Activated B cell treated with CpG ODN at 0.5 μM for 24 hours (primary cell): Measurements from ENCODE around the gene LPCAT4. TPM values are rescaled to one million over a fixed set of nuclear protein-coding genes. Genes with fewer than 3 reads are reported as not detected.

Experiments
- ATAC-seq: fragments of 200-7000 bp; cut with Tn5 transposase; one replicate; pipeline ENCODE4 v1.10.0; 2021; ENCODE audit warnings: low read depth, mild to moderate bottlenecking, moderate library complexity
- CTCF ChIA-PET: fragments of 350-600 bp; sonication (Branson Sonifier 250); formaldehyde crosslinking; loops from one replicate; lab custom pipeline; 2021; ENCODE audit warnings: antibody characterized with exemption; lab: Charles Lee
- POLR2A ChIA-PET: fragments of 350-600 bp; sonication (Branson Sonifier 250); formaldehyde crosslinking; loops from one replicate; lab custom pipeline; 2021; ENCODE audit warnings: antibody characterized with exemption; lab: Charles Lee
- DNase-seq: peaks from one replicate; pipeline ENCODE4 v3.0.0; 2022
- H3K27ac Mint-ChIP-seq: one replicate; pipeline ENCODE4 v1.8.0; 2020; ENCODE audit warnings: mixed read lengths
- H3K27me3 Mint-ChIP-seq: one replicate; pipeline ENCODE4 v1.8.0; 2021; ENCODE audit warnings: mixed read lengths
- H3K36me3 Mint-ChIP-seq: one replicate; pipeline ENCODE4 v1.8.0; 2021; ENCODE audit warnings: low read depth, mixed read lengths
- H3K4me1 Mint-ChIP-seq: one replicate; pipeline ENCODE4 v1.8.0; 2021; ENCODE audit warnings: mixed read lengths
- H3K4me3 Mint-ChIP-seq: one replicate; pipeline ENCODE4 v1.8.0; 2020; ENCODE audit warnings: mild to moderate bottlenecking, mixed read lengths
- H3K9me3 Mint-ChIP-seq: one replicate; pipeline ENCODE4 v1.8.0; 2020; ENCODE audit warnings: mixed read lengths
- intact Hi-C: fragments of 100-400 bp; cut with micrococcal nuclease; formaldehyde crosslinking; loops from one replicate; pipeline ENCODE4 v1.15.1; 2024
- total RNA-seq: library from RNA; stranded (reverse); gene quantifications from 2 replicates; pipeline ENCODE4 v1.2.3, GENCODE V29; 2022
- TF ChIP-seq, protein P1 (sequence below): fragments of 200-600 bp; IDR thresholded peaks from one replicate; pipeline ENCODE4 v1.8.0; 2022; ENCODE audit warnings: antibody characterized with exemption, mild to moderate bottlenecking

The LPCAT4 gene
- total RNA-seq, 1 donor from 2014 or later: 28.8 TPM

DNA sequence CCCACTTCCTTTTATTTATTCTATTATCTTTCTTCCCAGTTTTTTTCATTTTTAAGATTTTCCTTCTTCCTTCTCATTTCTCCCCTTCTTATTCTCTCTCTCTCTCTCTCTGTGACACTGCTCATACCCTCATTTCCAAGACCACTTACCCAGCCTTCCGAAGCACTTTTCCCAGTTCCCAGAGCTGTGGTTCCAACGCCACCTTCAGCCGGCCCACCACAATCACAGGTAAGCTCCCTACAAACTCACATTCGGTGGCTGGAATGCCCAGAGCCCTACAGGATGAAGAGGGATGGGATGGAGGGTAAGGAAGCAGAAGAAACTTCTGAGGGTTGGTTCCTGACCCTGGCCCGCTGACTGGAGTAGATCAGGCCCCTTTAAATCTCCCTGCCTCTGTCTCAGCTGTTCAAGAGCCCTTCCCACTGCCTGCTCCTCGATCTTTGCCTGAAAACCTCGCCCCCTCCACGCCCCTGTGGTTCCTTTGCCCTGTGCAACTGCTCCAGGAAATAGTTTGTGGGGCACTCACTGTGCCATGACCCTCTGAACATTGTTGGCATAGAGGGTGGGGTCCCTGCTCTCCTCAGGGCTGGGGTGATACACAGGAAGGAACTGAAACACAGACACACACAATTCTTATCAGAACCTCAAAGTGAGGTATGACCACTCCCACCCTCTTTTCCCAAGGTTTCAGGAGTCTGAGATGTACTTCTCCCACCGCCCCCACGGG lies 4.8 kb downstream of the LPCAT4 start:
- H3K4me3 Mint-ChIP-seq: no peak overlapping the region
- no peaks in the 10 kb centered on the region for H3K9me3 Mint-ChIP-seq
- H3K27ac Mint-ChIP-seq: no peak overlapping the region
- no peak for ATAC-seq
- POLR2A ChIA-PET: no interaction called here
- peaks cover 47% of the 10 kb centered on the region for H3K36me3 Mint-ChIP-seq
- DNase-seq: no peak
- H3K27me3 Mint-ChIP-seq: no peaks in the 10 kb centered on the region
- TF ChIP-seq, protein P1, sequence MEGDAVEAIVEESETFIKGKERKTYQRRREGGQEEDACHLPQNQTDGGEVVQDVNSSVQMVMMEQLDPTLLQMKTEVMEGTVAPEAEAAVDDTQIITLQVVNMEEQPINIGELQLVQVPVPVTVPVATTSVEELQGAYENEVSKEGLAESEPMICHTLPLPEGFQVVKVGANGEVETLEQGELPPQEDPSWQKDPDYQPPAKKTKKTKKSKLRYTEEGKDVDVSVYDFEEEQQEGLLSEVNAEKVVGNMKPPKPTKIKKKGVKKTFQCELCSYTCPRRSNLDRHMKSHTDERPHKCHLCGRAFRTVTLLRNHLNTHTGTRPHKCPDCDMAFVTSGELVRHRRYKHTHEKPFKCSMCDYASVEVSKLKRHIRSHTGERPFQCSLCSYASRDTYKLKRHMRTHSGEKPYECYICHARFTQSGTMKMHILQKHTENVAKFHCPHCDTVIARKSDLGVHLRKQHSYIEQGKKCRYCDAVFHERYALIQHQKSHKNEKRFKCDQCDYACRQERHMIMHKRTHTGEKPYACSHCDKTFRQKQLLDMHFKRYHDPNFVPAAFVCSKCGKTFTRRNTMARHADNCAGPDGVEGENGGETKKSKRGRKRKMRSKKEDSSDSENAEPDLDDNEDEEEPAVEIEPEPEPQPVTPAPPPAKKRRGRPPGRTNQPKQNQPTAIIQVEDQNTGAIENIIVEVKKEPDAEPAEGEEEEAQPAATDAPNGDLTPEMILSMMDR: no peak
- peaks cover 20% of the 10 kb centered on the region for H3K4me1 Mint-ChIP-seq
- intact Hi-C loops: loop anchor here (10.0 kb wide), 1 partner anchor 623 kb away; the partner anchor contains the start of gene ZNF770
- CTCF ChIA-PET: no interaction called here

DNA sequence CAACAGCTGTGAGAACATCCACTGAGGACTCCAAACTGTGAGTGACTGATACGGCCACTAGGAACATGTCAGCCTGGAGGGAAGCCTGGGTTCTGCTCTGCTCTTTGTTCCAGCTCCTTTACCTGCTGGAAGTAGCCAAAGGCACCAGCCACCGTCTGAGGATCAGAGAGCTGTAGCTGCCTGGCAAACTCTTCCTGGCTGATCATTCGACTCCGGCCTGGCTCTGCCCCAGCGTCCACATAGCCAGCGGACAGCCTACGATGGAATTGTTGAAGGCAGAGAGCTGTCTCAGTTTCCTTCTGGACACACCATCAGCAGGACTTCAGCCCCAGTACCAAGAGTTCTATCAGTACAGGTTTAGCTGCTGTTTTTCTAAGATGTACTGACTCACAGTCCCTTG lies 5.7 kb downstream of the LPCAT4 start:
- Mint-ChIP-seq H3K4me3 (no peak overlapping the region), H3K27me3 (no peaks in the 10 kb centered on the region), H3K9me3 (no peaks in the 10 kb centered on the region), H3K36me3 (peaks cover 52% of the 10 kb centered on the region), H3K27ac (no peak overlapping the region), H3K4me1 (peaks cover 17% of the 10 kb centered on the region)
- ATAC-seq: no peak
- no peak for DNase-seq
- CTCF ChIA-PET: no interaction called here
- intact Hi-C loops: loop anchor here (10.0 kb wide), 1 partner anchor 624 kb away; the partner anchor contains the start of gene ZNF770
- POLR2A ChIA-PET: no interaction called here
- TF ChIP-seq, protein P1: no peak

DNA sequence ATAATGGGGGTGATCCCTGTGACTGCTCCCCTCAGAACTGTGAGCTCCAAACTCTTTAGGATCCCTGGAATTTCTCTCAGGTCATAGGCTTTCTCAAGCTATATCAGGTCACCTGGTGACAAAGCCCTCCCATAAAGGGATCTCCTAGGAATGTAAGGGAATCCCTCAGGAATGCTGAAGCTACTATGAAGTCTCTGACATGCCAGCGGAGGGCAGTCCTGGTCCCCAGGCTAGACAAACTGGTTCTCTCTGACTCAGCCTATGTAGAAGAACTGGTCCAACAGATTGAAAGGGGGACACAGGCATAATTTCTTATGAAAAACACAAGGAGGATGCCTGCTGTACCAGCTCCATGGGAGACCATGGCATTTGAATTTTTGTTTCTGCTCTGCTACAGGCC lies 6.7 kb downstream of the LPCAT4 start:
- no peak for ATAC-seq
- peaks cover 60% of the 10 kb centered on the region for H3K36me3 Mint-ChIP-seq
- POLR2A ChIA-PET: no interaction called here

DNA sequence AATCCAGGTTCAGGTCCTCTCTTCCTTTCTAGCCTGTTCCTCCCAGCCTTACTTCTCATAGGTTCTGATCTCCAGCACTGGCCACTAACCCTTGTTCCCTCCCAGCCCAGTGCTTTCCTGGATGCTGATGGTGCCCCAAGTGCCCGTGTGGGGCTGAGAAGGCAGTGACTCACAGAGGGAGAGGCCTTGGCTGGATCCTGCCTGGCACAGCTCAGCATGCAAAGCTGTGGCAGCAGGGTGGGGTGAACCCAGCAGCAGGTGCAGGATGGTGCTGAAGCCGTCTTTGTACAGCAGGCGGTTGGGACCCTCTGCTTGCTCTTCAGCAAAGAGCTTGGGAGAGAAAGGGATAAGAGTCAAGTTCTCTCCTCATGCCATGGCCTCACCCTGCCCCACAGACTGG lies 7.6 kb downstream of the LPCAT4 start:
- intact Hi-C loops: no loop called here
- H3K27ac Mint-ChIP-seq: no peak overlapping the region
- no peak for DNase-seq
- TF ChIP-seq, protein P1: no peak
- no peaks in the 10 kb centered on the region for H3K27me3 Mint-ChIP-seq
- H3K9me3 Mint-ChIP-seq: no peaks in the 10 kb centered on the region
- no peak overlapping the region for H3K4me3 Mint-ChIP-seq
- H3K4me1 Mint-ChIP-seq: peaks cover 2% of the 10 kb centered on the region
- no peak for ATAC-seq
- H3K36me3 Mint-ChIP-seq: peaks cover 57% of the 10 kb centered on the region
- ChIA-PET POLR2A (interaction anchor here (0.6 kb wide), 1 partner anchor 26 kb away, joined by 4 read pairs; no protein-coding TSS in a partner anchor), CTCF (no interaction called here)

More for the DNA sequence above, 6.7 kb downstream of the LPCAT4 start:
- Mint-ChIP-seq H3K4me3 (no peak overlapping the region), H3K27me3 (no peaks in the 10 kb centered on the region), H3K4me1 (peaks cover 7% of the 10 kb centered on the region), H3K9me3 (no peaks in the 10 kb centered on the region), H3K27ac (no peak overlapping the region)
- CTCF ChIA-PET: no interaction called here
- DNase-seq: no peak
- intact Hi-C loops: loop anchor here (10.0 kb wide), 1 partner anchor 625 kb away; the partner anchor contains the start of gene ZNF770
- TF ChIP-seq, protein P1: no peak

DNA sequence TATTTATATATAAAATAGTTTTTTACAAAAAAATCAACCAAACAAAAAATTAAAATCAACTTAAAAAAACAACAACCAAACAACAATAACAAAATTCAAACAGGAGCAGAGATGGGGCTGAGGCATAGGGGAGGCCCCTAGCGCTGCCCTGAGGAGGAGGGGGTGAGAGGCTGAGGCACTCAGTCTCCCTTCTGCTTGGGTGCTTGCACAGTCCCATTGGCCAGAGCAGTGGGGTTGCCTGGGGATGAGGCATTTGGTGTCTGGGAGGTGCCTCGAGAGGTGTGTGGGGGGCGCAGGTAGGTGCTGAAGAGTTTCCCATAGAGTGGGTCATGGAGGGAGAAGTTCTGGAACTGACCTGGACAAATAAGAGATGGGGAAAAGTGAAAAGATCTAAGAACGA lies 8.0 kb downstream of the LPCAT4 start:
- no peaks in the 10 kb centered on the region for H3K9me3 Mint-ChIP-seq
- ATAC-seq (no peak), DNase-seq (no peak)
- intact Hi-C loops: no loop called here
- CTCF ChIA-PET: interaction anchor here (0.8 kb wide), 1 partner anchor 8 kb away, joined by 4 read pairs; the partner anchor contains the start of gene LPCAT4
- TF ChIP-seq, protein P1: no peak
- POLR2A ChIA-PET: no interaction called here
- H3K36me3 Mint-ChIP-seq: peaks cover 57% of the 10 kb centered on the region
- H3K27ac Mint-ChIP-seq: no peak overlapping the region
- H3K4me3 Mint-ChIP-seq: no peak overlapping the region
- peaks cover 2% of the 10 kb centered on the region for H3K4me1 Mint-ChIP-seq
- H3K27me3 Mint-ChIP-seq: no peaks in the 10 kb centered on the region
